GM12878 (cell line): Measurements from ENCODE around the gene VPS26B. TPM values are rescaled to one million over a fixed set of nuclear protein-coding genes. Genes with fewer than 3 reads are reported as not detected.

Experiments used
- HDGF ChIP-seq: fragments of 450-650 bp; IDR thresholded peaks from 2 replicates; pipeline ENCODE4 v1.6.1; 2016; ENCODE audit warnings: antibody characterized with exemption
- MYC ChIP-seq: IDR thresholded peaks from 2 replicates; pipeline ENCODE4 v1.6.1; 2011; ENCODE audit warnings: mild to moderate bottlenecking, low read length, moderate library complexity, inconsistent platforms; ENCODE audit not compliant: insufficient read depth, insufficient replicate concordance, insufficient read length, severe bottlenecking
- SPI1 ChIP-seq: IDR thresholded peaks from 2 replicates; pipeline ENCODE4 v1.6.1; 2011; ENCODE audit warnings: low read depth, mild to moderate bottlenecking, low read length, moderate library complexity, borderline replicate concordance; ENCODE audit not compliant: insufficient read depth
- TCF7 ChIP-seq: IDR thresholded peaks from 2 replicates; pipeline ENCODE4 v1.6.1; 2014; ENCODE audit warnings: antibody characterized with exemption, borderline replicate concordance
- polyA plus RNA-seq, 11 experiments: library from polyadenylated mRNA; depleted of rRNA in 4 of 11; unstranded in 6 of 11; stranded (reverse) in 5 of 11; fragments of >200 nt; fragmentation: Nextera tagmentation in 4 of 11; fragmentation: Illumina TruSeq in 1 of 11; extraction: Ambion mirVana in 4 of 11; extraction: Trizol in 1 of 11; gene quantifications; 1 replicate in 1 of 11; 2 replicates in 10 of 11; pipeline versions ENCODE4 v1.2.1 to v1.2.3, GENCODE V29; 2011 to 2016; ENCODE audit warnings: inconsistent platforms in 2 of 11, missing spikeins in 2 of 11, low read depth in 1 of 11
- total RNA-seq, 4 experiments: library from RNA; depleted of rRNA in 3 of 4; stranded (reverse); fragments of >200 nt in 3 of 4; fragmentation: Illumina TruSeq in 1 of 4; extraction: Trizol in 1 of 4; gene quantifications; 2 replicates each; pipeline versions ENCODE4 v1.2.1 to v1.2.3, GENCODE V29; 2013 to 2021
- TF ChIP-seq, protein P1 (sequence below): fragments of 450-650 bp; IDR thresholded peaks from 2 replicates; pipeline ENCODE4 v1.6.1; 2017; ENCODE audit warnings: mild to moderate bottlenecking, moderate library complexity
- TF ChIP-seq, protein P2 (sequence below): IDR thresholded peaks from 2 replicates; pipeline ENCODE4 v1.6.1; 2011; ENCODE audit warnings: low read depth, mild to moderate bottlenecking, low read length, moderate library complexity, borderline replicate concordance; ENCODE audit errors: extremely low read depth
- TF ChIP-seq, protein P3 (sequence below): IDR thresholded peaks from 2 replicates; pipeline ENCODE4 v1.6.1; 2012; ENCODE audit warnings: low read depth, low read length, improper control_type of control experiment

The VPS26B gene
- total and polyA plus RNA-seq, 10 of the 15 experiments (the other 5 are each of a cell fraction or from before 2014, with no cell fraction given) = 1.6 to 26.9 (median 13.3) TPM

DNA sequence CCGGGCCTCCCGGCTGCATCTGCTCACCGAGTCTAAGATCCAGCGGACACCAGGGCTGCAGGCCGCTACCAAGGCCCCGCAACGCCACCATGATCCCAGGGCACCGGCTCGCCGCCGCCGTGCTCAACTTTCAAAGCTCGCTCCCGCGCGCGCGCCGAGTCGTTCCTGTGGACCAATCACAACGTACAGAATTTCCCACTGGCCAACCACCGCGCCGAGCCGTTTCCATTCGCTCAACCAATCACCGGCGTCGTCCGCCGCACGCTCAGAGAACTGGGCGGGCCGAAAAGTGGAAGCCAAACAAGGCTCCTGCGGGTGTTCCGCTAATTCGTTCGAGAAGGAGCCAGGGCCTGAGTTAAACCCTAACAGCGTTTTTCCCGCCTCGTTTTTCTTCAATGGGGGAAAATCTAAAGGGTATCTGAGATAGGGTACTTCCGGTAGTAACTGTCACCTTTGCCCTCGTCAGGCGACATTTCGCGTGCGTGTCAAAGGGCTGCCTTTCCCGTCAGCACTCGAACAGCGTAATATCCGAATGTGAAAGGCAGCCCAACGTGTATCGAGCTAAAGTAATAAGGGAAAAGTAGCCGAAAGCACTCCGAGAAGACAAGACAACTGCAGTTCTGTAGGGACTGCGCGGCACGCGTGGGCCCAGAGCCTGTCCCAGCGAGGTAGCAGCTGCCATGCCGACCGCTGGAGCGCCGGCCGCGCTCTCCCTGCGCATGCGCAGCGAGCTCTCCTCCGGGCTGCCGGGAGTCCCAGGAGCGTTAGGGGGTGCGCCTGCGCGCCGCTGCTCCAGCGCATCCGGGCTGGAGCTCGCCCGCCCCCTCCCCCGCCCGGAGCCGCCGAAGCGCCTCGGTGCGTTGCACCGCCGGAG is at the start of gene VPS26B, which contains the start of gene NCAPD3 (continued):
- TF ChIP-seq, protein P1, sequence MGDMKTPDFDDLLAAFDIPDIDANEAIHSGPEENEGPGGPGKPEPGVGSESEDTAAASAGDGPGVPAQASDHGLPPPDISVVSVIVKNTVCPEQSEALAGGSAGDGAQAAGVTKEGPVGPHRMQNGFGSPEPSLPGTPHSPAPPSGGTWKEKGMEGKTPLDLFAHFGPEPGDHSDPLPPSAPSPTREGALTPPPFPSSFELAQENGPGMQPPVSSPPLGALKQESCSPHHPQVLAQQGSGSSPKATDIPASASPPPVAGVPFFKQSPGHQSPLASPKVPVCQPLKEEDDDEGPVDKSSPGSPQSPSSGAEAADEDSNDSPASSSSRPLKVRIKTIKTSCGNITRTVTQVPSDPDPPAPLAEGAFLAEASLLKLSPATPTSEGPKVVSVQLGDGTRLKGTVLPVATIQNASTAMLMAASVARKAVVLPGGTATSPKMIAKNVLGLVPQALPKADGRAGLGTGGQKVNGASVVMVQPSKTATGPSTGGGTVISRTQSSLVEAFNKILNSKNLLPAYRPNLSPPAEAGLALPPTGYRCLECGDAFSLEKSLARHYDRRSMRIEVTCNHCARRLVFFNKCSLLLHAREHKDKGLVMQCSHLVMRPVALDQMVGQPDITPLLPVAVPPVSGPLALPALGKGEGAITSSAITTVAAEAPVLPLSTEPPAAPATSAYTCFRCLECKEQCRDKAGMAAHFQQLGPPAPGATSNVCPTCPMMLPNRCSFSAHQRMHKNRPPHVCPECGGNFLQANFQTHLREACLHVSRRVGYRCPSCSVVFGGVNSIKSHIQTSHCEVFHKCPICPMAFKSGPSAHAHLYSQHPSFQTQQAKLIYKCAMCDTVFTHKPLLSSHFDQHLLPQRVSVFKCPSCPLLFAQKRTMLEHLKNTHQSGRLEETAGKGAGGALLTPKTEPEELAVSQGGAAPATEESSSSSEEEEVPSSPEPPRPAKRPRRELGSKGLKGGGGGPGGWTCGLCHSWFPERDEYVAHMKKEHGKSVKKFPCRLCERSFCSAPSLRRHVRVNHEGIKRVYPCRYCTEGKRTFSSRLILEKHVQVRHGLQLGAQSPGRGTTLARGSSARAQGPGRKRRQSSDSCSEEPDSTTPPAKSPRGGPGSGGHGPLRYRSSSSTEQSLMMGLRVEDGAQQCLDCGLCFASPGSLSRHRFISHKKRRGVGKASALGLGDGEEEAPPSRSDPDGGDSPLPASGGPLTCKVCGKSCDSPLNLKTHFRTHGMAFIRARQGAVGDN = peak; percentile 86
- no peak for TF ChIP-seq TCF7
- TF ChIP-seq SPI1 = peak; percentile 32; the same call in 1 of the 2 replicates
- peak; percentile 83 for TF ChIP-seq MYC
- TF ChIP-seq, protein P2, sequence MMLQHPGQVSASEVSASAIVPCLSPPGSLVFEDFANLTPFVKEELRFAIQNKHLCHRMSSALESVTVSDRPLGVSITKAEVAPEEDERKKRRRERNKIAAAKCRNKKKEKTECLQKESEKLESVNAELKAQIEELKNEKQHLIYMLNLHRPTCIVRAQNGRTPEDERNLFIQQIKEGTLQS = no peak
- TF ChIP-seq HDGF = no peak; the same call in 1 of the 2 replicates
- TF ChIP-seq, protein P3, sequence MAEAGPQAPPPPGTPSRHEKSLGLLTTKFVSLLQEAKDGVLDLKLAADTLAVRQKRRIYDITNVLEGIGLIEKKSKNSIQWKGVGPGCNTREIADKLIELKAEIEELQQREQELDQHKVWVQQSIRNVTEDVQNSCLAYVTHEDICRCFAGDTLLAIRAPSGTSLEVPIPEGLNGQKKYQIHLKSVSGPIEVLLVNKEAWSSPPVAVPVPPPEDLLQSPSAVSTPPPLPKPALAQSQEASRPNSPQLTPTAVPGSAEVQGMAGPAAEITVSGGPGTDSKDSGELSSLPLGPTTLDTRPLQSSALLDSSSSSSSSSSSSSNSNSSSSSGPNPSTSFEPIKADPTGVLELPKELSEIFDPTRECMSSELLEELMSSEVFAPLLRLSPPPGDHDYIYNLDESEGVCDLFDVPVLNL = peak; percentile 97
